Measurements from ENCODE around the gene GPR151.

- no peak for TF ChIP-seq EZH2 (IDR thresholded peaks at IDR 0.05; ENCODE audit: insufficient read depth, poor library complexity, severe bottlenecking)
- TF ChIP-seq EZH2phosphoT487 (IDR thresholded peaks at IDR 0.05; ENCODE audit: insufficient read depth, low read depth): no peak
These were observed 28.2 kb upstream of the GPR151 start for GRCh38 chr5:146544232-146544631.

All from GM23248 (cell line).